PFSK-1 (cell line): ENCODE measurements around the gene ACSL4.

ENCODE experiments used
- FOXP2 ChIP-seq: optimal IDR thresholded peaks from 2 replicates; pipeline ENCODE3; 2011; ENCODE audit warnings: borderline replicate concordance, control low read depth, inconsistent platforms; ENCODE audit not compliant: insufficient read depth; ENCODE audit errors: extremely low read length, extremely low read depth
- POLR2AphosphoS5 ChIP-seq: IDR thresholded peaks from 2 replicates; pipeline ENCODE4 v1.6.1; 2012; ENCODE audit warnings: low read depth, mild to moderate bottlenecking, control low read depth, low read length, moderate library complexity
- REST ChIP-seq, 2 experiments: IDR thresholded peaks; 2 replicates each; pipeline versions ENCODE4 v1.6.1 to v1.8.0; 2011 to 2012; ENCODE audit warnings: low read depth in 2 of 2, low read length in 2 of 2, control low read depth in 1 of 2, inconsistent platforms in 1 of 2, mild to moderate bottlenecking in 1 of 2, moderate library complexity in 1 of 2; ENCODE audit not compliant: insufficient read depth in 1 of 2
- SIN3A ChIP-seq: IDR thresholded peaks from 2 replicates; pipeline ENCODE4 v1.6.1; 2012; ENCODE audit warnings: mild to moderate bottlenecking, low read length, moderate library complexity, borderline replicate concordance; ENCODE audit not compliant: insufficient read depth
- TAF1 ChIP-seq: IDR thresholded peaks from 2 replicates; pipeline ENCODE4 v1.6.1; 2012; ENCODE audit warnings: low read length, control low read depth, borderline replicate concordance; ENCODE audit not compliant: insufficient read depth

The ACSL4 gene

GRCh38 chrX:109760209-109760921 is 27.3 kb upstream of the ACSL4 start:
- TF ChIP-seq TAF1 (no peak), POLR2AphosphoS5 (no peak), SIN3A (no peak), FOXP2 (no peak), REST (IDR thresholded peaks at IDR 0.05; ENCODE audit: insufficient read depth in 1 of 2, low read depth in 2 of 2, low read length in 2 of 2) (no peak)

DNA sequence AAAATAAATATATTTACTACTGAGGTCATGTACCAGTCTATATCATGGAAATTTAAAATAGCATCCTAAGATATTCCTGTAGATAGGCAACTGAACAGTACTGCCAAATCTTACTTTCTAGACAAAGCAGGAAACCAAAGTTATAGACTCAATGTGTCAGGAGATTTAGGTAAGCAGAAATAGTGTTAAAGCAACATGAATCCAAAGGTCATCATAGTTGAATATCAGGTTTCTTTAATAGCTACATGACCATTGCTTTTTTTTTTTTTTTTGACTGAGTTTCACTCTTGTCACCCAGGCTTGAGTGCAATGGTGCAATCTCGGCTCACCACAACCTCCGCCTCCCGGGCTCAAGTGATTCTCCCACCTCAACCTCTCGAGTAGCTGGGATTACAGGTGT is 20.2 kb upstream of the ACSL4 start:
- no peak for TF ChIP-seq POLR2AphosphoS5
- TF ChIP-seq TAF1: no peak
- no peak for TF ChIP-seq FOXP2
- no peak for TF ChIP-seq REST (IDR thresholded peaks at IDR 0.05; ENCODE audit: insufficient read depth in 1 of 2, low read depth in 2 of 2, low read length in 2 of 2)
- TF ChIP-seq SIN3A: no peak

- no peak for TF ChIP-seq TAF1
- TF ChIP-seq POLR2AphosphoS5: no peak
- no peak for TF ChIP-seq FOXP2
- no peak for TF ChIP-seq SIN3A
- no peak for TF ChIP-seq REST (IDR thresholded peaks at IDR 0.05; ENCODE audit: insufficient read depth in 1 of 2, low read depth in 2 of 2, low read length in 2 of 2)
These were observed 18.6 kb upstream of the ACSL4 start for GRCh38 chrX:109751698-109752097.

DNA sequence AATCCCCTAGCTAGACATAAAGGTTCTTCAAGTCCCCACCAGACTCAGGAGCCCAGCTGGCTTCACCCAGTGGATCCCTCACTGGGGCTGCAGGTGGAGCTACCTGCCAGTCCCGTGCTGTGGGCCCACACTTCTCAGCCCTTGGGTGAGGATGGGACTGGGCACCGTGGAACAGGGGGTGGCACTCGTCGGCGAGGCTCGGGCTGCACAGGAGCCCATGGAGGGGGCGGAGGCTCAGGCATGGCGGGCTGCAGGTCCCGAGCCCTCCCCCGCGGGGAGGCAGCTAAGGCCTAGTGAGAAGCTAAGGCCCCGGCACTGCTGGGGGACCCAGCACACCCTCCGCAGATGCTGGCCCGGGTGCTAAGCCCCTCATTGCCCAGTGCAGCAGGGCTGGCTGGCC is 16.1 kb upstream of the ACSL4 start:
- TF ChIP-seq REST (IDR thresholded peaks at IDR 0.05; ENCODE audit: insufficient read depth in 1 of 2, low read depth in 2 of 2, low read length in 2 of 2) (no peak), SIN3A (no peak), FOXP2 (no peak), TAF1 (no peak), POLR2AphosphoS5 (no peak)

GRCh38 chrX:109747681-109748080 is 14.6 kb upstream of the ACSL4 start:
- TF ChIP-seq POLR2AphosphoS5 (no peak), FOXP2 (no peak), SIN3A (no peak), REST (IDR thresholded peaks at IDR 0.05; ENCODE audit: insufficient read depth in 1 of 2, low read depth in 2 of 2, low read length in 2 of 2) (no peak), TAF1 (no peak)
